ENCODE measurements around the gene CLIC6. TPM values are rescaled to one million over a fixed set of nuclear protein-coding genes. Genes with fewer than 3 reads are reported as not detected.

Gene CLIC6
- total and polyA plus RNA-seq, 2 of the 4 experiments (the other 2 are of a cell fraction), result not detected

DNA sequence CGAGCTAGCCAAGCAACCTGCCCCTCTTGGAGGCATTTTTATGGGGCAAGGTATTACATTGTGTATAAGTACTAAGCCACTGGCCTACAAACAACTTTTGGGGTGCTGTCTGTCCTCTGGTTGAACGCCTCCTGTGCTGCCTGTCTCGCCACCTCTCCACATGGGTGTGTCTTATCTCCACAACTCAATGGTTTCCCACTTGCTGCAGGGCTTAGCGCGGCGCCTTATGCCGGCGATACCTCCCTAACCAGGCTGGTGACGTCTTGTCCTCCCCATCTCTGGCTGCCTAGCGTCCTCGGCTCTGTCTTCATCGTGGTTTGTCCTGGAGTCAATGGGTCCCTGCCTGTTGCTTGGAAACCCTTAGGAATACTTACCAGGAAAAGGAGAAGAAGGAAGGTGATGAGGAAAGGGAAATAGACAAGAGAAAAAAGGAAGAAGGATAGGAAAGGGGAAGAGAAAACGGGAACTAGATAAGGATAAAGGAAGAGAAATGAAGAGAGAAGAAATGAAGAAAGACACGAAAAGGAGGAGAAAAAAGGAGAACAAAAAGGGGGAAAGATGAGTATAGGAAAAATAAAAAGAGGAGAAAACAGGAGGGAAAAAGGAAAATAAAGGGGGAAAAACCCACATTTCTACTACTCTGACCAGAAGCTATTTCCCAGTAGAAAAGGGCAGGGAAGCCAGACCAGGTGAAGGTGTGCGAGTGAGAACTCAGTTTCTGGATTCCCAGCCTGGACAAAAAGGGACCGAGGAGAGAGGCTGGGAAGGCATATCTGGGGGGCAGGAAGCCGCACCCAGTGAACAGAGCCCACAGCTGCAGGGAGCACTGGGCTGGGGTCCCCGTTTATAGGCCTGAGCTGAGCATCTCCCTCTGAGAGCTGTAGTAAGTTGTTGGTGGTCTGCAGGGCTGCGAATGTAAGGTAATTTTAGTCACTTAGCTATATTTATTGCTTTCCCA lies 86.2 kb downstream of the CLIC6 start (continued):
- TF ChIP-seq USF2 (IDR thresholded peaks at IDR 0.05; ENCODE audit: low read depth, low read length) (no peak), CHD1 (IDR thresholded peaks at IDR 0.05; ENCODE audit: low read depth, low read length) (no peak), POLR2A (IDR thresholded peaks at IDR 0.05; ENCODE audit: low read depth, low read length) (no peak), MAFK (IDR thresholded peaks at IDR 0.05; ENCODE audit: low read depth, low read length) (no peak), RAD21 (IDR thresholded peaks at IDR 0.05; ENCODE audit: low read length) (no peak), CEBPB (IDR thresholded peaks at IDR 0.05; ENCODE audit: low read depth, low read length) (no peak), NFE2L2 (IDR thresholded peaks at IDR 0.05; ENCODE audit: low read depth, low read length) (no peak), RCOR1 (IDR thresholded peaks at IDR 0.05; ENCODE audit: insufficient replicate concordance, low read length) (no peak), MXI1 (IDR thresholded peaks at IDR 0.05; ENCODE audit: borderline replicate concordance, low read depth, low read length) (no peak)

All from IMR-90 (cell line).